ENCODE measurements around the gene TJP3. TPM values are rescaled to one million over a fixed set of nuclear protein-coding genes. Genes with fewer than 3 reads are reported as not detected.

The TJP3 gene
- total and polyA plus RNA-seq, 8 donors = 31.9 to 204 (median 94.1) TPM

- peaks cover 4 to 84% (median 64%) of the 10 kb centered on the region in 4 donors for H3K36me3 ChIP-seq
- TF ChIP-seq POLR2AphosphoS5 (IDR thresholded peaks at IDR 0.05) (no peak), EP300 (IDR thresholded peaks at IDR 0.05) (no peak)
- TF ChIP-seq, protein P1, sequence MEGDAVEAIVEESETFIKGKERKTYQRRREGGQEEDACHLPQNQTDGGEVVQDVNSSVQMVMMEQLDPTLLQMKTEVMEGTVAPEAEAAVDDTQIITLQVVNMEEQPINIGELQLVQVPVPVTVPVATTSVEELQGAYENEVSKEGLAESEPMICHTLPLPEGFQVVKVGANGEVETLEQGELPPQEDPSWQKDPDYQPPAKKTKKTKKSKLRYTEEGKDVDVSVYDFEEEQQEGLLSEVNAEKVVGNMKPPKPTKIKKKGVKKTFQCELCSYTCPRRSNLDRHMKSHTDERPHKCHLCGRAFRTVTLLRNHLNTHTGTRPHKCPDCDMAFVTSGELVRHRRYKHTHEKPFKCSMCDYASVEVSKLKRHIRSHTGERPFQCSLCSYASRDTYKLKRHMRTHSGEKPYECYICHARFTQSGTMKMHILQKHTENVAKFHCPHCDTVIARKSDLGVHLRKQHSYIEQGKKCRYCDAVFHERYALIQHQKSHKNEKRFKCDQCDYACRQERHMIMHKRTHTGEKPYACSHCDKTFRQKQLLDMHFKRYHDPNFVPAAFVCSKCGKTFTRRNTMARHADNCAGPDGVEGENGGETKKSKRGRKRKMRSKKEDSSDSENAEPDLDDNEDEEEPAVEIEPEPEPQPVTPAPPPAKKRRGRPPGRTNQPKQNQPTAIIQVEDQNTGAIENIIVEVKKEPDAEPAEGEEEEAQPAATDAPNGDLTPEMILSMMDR (IDR thresholded peaks at IDR 0.05) = no peak
- H3K4me3 ChIP-seq = no peak overlapping the region
- H3K27me3 ChIP-seq = peaks cover 0 to 5% (median 0%) of the 10 kb centered on the region in 3 donors
- no peak overlapping the region for H3K27ac ChIP-seq
- H3K4me1 ChIP-seq = peaks cover 0 to 2% (median under 1%) of the 10 kb centered on the region in 4 donors
- WGBS, 5 donors = 83 to 89% (median 88%) methylated on average over 18 to 20 of the region's 20 CpGs
- no peak for DNase-seq
- intact Hi-C loops (cut with DNase I; ENCODE audit: low total_unique reads) = no loop called here
- no peaks in the 10 kb centered on the region for H3K9me3 ChIP-seq
Measured at GRCh38 chr19:3733549-3734309, 25.5 kb downstream of the TJP3 start.

- TF ChIP-seq, protein P1 (IDR thresholded peaks at IDR 0.05) = no peak
- TF ChIP-seq POLR2A (IDR thresholded peaks at IDR 0.05) (no peak), EP300 (IDR thresholded peaks at IDR 0.05) (no peak), POLR2AphosphoS5 (IDR thresholded peaks at IDR 0.05) (no peak)
- WGBS, 5 donors = 91 to 95% (median 94%) methylated on average over 8 to 14 of the region's 14 CpGs
- Histone ChIP-seq H3K4me3 (no peak overlapping the region), H3K9me3 (no peaks in the 10 kb centered on the region), H3K4me1 (no peaks in the 10 kb centered on the region), H3K36me3 (peaks cover 4 to 89% (median 69%) of the 10 kb centered on the region in 4 donors), H3K27ac (no peak overlapping the region), H3K27me3 (peaks cover 0 to 5% (median 0%) of the 10 kb centered on the region in 3 donors)
- no peak for DNase-seq
- intact Hi-C loops (cut with DNase I; ENCODE audit: low total_unique reads) = no loop called here
Measured at GRCh38 chr19:3734310-3734600, 26.1 kb downstream of the TJP3 start.

DNA sequence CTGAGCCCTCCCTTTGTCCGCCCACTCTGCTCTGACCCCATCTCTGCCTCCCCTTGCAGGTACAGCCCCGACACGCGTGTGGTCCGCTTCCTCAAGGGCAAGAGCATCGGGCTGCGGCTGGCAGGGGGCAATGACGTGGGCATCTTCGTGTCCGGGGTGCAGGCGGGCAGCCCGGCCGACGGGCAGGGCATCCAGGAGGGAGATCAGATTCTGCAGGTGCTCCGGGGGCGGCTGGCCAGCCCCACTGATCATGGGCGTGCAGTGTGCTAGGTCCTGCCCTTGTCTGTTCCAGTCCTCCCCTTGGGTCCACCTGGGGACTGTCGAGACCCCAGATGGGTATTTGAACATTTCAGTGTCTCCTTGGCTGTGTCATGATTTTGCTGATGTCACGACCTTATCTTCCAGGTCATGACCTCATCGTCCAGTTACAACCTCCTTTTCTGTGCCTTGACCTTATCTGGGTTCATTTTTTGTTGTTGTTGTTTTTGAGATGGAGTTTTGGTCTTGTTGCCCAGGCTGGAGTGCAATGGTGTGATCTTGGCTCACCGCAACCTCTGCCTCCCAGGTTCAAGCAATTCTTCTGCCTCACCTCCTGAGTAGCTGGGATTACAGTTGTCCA lies 28.0 kb downstream of the TJP3 start:
- Histone ChIP-seq H3K9me3 (no peaks in the 10 kb centered on the region), H3K36me3 (peaks cover 4 to 94% (median 66%) of the 10 kb centered on the region in 4 donors), H3K4me1 (no peaks in the 10 kb centered on the region), H3K4me3 (no peak overlapping the region), H3K27ac (no peak overlapping the region), H3K27me3 (peaks cover 0 to 5% (median 0%) of the 10 kb centered on the region in 3 donors)
- intact Hi-C loops (cut with DNase I; ENCODE audit: low total_unique reads) = no loop called here
- no peak for DNase-seq
- WGBS, 5 donors = 86 to 89% (median 87%) methylated on average over 20 to 21 of the region's 21 CpGs
- TF ChIP-seq, protein P1 (IDR thresholded peaks at IDR 0.05) = no peak
- TF ChIP-seq POLR2AphosphoS5 (IDR thresholded peaks at IDR 0.05) (no peak), POLR2A (IDR thresholded peaks at IDR 0.05) (no peak), EP300 (IDR thresholded peaks at IDR 0.05) (no peak)

GRCh38 chr19:3737487-3738205 lies 29.5 kb downstream of the TJP3 start:
- no peak for TF ChIP-seq POLR2AphosphoS5 (IDR thresholded peaks at IDR 0.05)
- no peak for TF ChIP-seq POLR2A (IDR thresholded peaks at IDR 0.05)
- TF ChIP-seq EP300 (IDR thresholded peaks at IDR 0.05) = no peak
- TF ChIP-seq, protein P1 (IDR thresholded peaks at IDR 0.05) = no peak
- H3K9me3 ChIP-seq = no peaks in the 10 kb centered on the region
- H3K27ac ChIP-seq = no peak overlapping the region
- DNase-seq = no peak
- no peaks in the 10 kb centered on the region for H3K4me1 ChIP-seq
- 87 to 92% (median 87%) methylated on average over 10 of the region's 10 CpGs for WGBS, 5 donors
- peaks cover 4 to 96% (median 68%) of the 10 kb centered on the region in 4 donors for H3K36me3 ChIP-seq
- H3K4me3 ChIP-seq = no peak overlapping the region
- peaks cover 0 to 5% (median 0%) of the 10 kb centered on the region in 3 donors for H3K27me3 ChIP-seq
- intact Hi-C loops (cut with DNase I; ENCODE audit: low total_unique reads) = no loop called here
